H9 (cell line): Measurements from ENCODE around the gene KRTAP13-1. TPM values are rescaled to one million over a fixed set of nuclear protein-coding genes. Genes with fewer than 3 reads are reported as not detected.

ENCODE experiments used
- DNase-seq: peaks from one replicate; pipeline ENCODE4 v3.0.0-alpha.2; 2017
- H2AFZ ChIP-seq: one replicate; pipeline ENCODE4 v1.6.1; 2013; ENCODE audit warnings: mild to moderate bottlenecking, low read length, control low read depth, moderate library complexity
- H2AK5ac ChIP-seq: 2 replicates; pipeline ENCODE4 v1.6.1; 2013; ENCODE audit warnings: low read length, control low read depth, mixed read lengths; ENCODE audit not compliant: insufficient read length
- H2BK120ac ChIP-seq: one replicate; pipeline ENCODE4 v1.6.1; 2013; ENCODE audit warnings: low read depth, mild to moderate bottlenecking, low read length, control low read depth, inconsistent platforms; ENCODE audit not compliant: poor library complexity, severe bottlenecking
- H2BK12ac ChIP-seq: 2 replicates; pipeline ENCODE4 v1.6.1; 2013; ENCODE audit warnings: low read length, control low read depth, mixed read lengths, low read depth; ENCODE audit not compliant: insufficient read length
- H2BK15ac ChIP-seq: 2 replicates; pipeline ENCODE4 v1.6.1; 2013; ENCODE audit warnings: low read depth, low read length, control low read depth
- H2BK20ac ChIP-seq: one replicate; pipeline ENCODE4 v1.6.1; 2013; ENCODE audit warnings: low read depth, mild to moderate bottlenecking, low read length, control low read depth, inconsistent platforms; ENCODE audit not compliant: poor library complexity, severe bottlenecking
- H2BK5ac ChIP-seq: 2 replicates; pipeline ENCODE4 v1.6.1; 2013; ENCODE audit warnings: low read length, control low read depth, mixed read lengths; ENCODE audit not compliant: insufficient read length
- H3K14ac ChIP-seq: 2 replicates; pipeline ENCODE4 v1.6.1; 2013; ENCODE audit warnings: low read length, control low read depth; ENCODE audit not compliant: insufficient read depth
- H3K18ac ChIP-seq: 2 replicates; pipeline ENCODE4 v1.6.1; 2013; ENCODE audit warnings: low read depth, mild to moderate bottlenecking, mixed read lengths, low read length, control low read depth; ENCODE audit not compliant: insufficient read length
- H3K23ac ChIP-seq: 2 replicates; pipeline ENCODE4 v1.6.1; 2013; ENCODE audit warnings: low read length, control low read depth, mixed read lengths, low read depth; ENCODE audit not compliant: insufficient read length
- H3K23me2 ChIP-seq: 2 replicates; pipeline ENCODE4 v1.6.1; 2013; ENCODE audit warnings: low read depth, mild to moderate bottlenecking, mixed read lengths, low read length, control low read depth; ENCODE audit not compliant: insufficient read length, poor library complexity, severe bottlenecking
- H3K27ac ChIP-seq: 2 replicates; pipeline ENCODE4 v1.5.1; 2013; ENCODE audit warnings: low read length, control low read depth, mixed read lengths, low read depth; ENCODE audit not compliant: insufficient read length
- H3K27me3 ChIP-seq: 2 replicates; pipeline ENCODE4 v1.6.1; 2013; ENCODE audit warnings: low read length, control low read depth, inconsistent platforms; ENCODE audit not compliant: insufficient read depth
- H3K4ac ChIP-seq: 2 replicates; pipeline ENCODE4 v1.6.1; 2013; ENCODE audit warnings: low read depth, mild to moderate bottlenecking, control low read depth, inconsistent platforms, low read length, moderate library complexity
- H3K4me1 ChIP-seq: 2 replicates; pipeline ENCODE4 v1.6.1; 2013; ENCODE audit warnings: low read length, control low read depth, inconsistent platforms; ENCODE audit not compliant: insufficient read depth
- H3K4me2 ChIP-seq: 2 replicates; pipeline ENCODE4 v1.6.1; 2013; ENCODE audit warnings: low read length, control low read depth, mixed read lengths; ENCODE audit not compliant: insufficient read length, insufficient read depth
- H3K56ac ChIP-seq: 2 replicates; pipeline ENCODE4 v1.6.1; 2013; ENCODE audit warnings: low read depth, mild to moderate bottlenecking, mixed read lengths, low read length, control low read depth; ENCODE audit not compliant: insufficient read length
- H3K79me1 ChIP-seq: 2 replicates; pipeline ENCODE4 v1.6.1; 2013; ENCODE audit warnings: low read depth, mild to moderate bottlenecking, moderate library complexity, low read length, control low read depth, inconsistent platforms; ENCODE audit not compliant: insufficient read depth, poor library complexity, severe bottlenecking
- H3K79me2 ChIP-seq: 2 replicates; pipeline ENCODE4 v1.6.1; 2013; ENCODE audit warnings: low read length, control low read depth, inconsistent platforms; ENCODE audit not compliant: insufficient read depth
- H3K9ac ChIP-seq: 2 replicates; pipeline ENCODE4 v1.6.1; 2013; ENCODE audit warnings: low read length, control low read depth, mixed read lengths; ENCODE audit not compliant: insufficient read length; ENCODE audit errors: extremely low read depth
- H3K9me3 ChIP-seq: one replicate; pipeline ENCODE4 v1.6.1; 2013; ENCODE audit warnings: low read depth, low read length, inconsistent platforms; ENCODE audit not compliant: control insufficient read depth
- H3T11ph ChIP-seq: one replicate; pipeline ENCODE4 v1.6.1; 2013; ENCODE audit warnings: mild to moderate bottlenecking, low read length, control low read depth, inconsistent platforms
- H4K20me1 ChIP-seq: one replicate; pipeline ENCODE4 v1.6.1; 2013; ENCODE audit not compliant: control insufficient read depth, insufficient read length, insufficient read depth
- H4K5ac ChIP-seq: 2 replicates; pipeline ENCODE4 v1.6.1; 2013; ENCODE audit warnings: low read depth, mild to moderate bottlenecking, mixed read lengths, low read length, control low read depth; ENCODE audit not compliant: insufficient read length
- H4K8ac ChIP-seq: replicated peaks from 2 replicates; pipeline ENCODE4 v1.6.1; 2013; ENCODE audit warnings: low read length, control low read depth, mixed read lengths, low read depth; ENCODE audit not compliant: insufficient read length
- H4K91ac ChIP-seq: 2 replicates; pipeline ENCODE4 v1.6.1; 2013; ENCODE audit warnings: low read depth, mild to moderate bottlenecking, moderate library complexity, mixed read lengths, low read length, control low read depth; ENCODE audit not compliant: insufficient read length
- H3K27ac Mint-ChIP-seq, 3 experiments: 2 replicates in 2 of 3; 3 replicates in 1 of 3; pipeline ENCODE4 v1.8.0; 2020 to 2021; ENCODE audit warnings: mixed read lengths in 3 of 3, mild to moderate bottlenecking in 1 of 3, moderate library complexity in 1 of 3
- H3K27me3 Mint-ChIP-seq: 2 replicates; pipeline ENCODE4 v1.8.0; 2021; ENCODE audit warnings: low read depth, mild to moderate bottlenecking, moderate library complexity, mixed read lengths
- H3K36me3 Mint-ChIP-seq, 3 experiments: 2 replicates in 2 of 3; 3 replicates in 1 of 3; pipeline ENCODE4 v1.8.0; 2020 to 2021; ENCODE audit warnings: low read depth in 3 of 3, mixed read lengths in 3 of 3; ENCODE audit not compliant: insufficient read depth in 1 of 3
- H3K4me1 Mint-ChIP-seq, 2 experiments: 2 replicates each; pipeline ENCODE4 v1.8.0; 2020; ENCODE audit warnings: mixed read lengths in 2 of 2
- H3K4me3 Mint-ChIP-seq, 2 experiments: 2 replicates in 1 of 2; 3 replicates in 1 of 2; pipeline ENCODE4 v1.8.0; 2020 to 2021; ENCODE audit warnings: mild to moderate bottlenecking in 2 of 2, mixed read lengths in 2 of 2, moderate library complexity in 1 of 2
- H3K9me3 Mint-ChIP-seq, 2 experiments: 2 replicates in 1 of 2; 3 replicates in 1 of 2; pipeline ENCODE4 v1.8.0; 2020; ENCODE audit warnings: mild to moderate bottlenecking in 2 of 2, mixed read lengths in 2 of 2, moderate library complexity in 1 of 2
- CTCF ChIP-seq: fragments of 200-600 bp; sonication (generic); conservative IDR thresholded peaks from 3 replicates; pipeline ENCODE4 v1.8.0; 2021; ENCODE audit warnings: antibody characterized with exemption, mild to moderate bottlenecking
- WGBS: extraction: QIAGEN DNeasy Blood & Tissue Kit; methylation state at CpG from one replicate; pipeline ENCODE4 v1.1.7; 2013; ENCODE audit warnings: missing lambda C conversion rate, low lambda C conversion rate, mixed read lengths; ENCODE audit not compliant: insufficient read length; ENCODE audit errors: extremely low coverage; 5-methylcytosine and 5-hydroxymethylcytosine counted together
- long read RNA-seq: library from polyadenylated mRNA; unstranded; transcript quantifications from one replicate; pipeline ENCODE4 v2.0.0, GENCODE V29; 2020
- total RNA-seq: library from RNA; stranded (reverse); gene quantifications from 2 replicates; pipeline ENCODE4 v1.2.1, GENCODE V29; 2021

Gene KRTAP13-1, protein sequence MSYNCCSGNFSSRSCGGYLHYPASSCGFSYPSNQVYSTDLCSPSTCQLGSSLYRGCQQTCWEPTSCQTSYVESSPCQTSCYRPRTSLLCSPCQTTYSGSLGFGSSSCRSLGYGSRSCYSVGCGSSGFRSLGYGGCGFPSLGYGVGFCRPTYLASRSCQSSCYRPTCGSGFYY
- not detected in 2 replicates for total RNA-seq
- long read RNA-seq, result 0 reads

GRCh38 chr21:30395731-30396130 lies at the start of gene KRTAP13-1:
TSS of gene KRTAP13-1 (plus strand) at chr21:30396031. CDS start at chr21:30396087, 56 bp downstream.
- no peaks in the 10 kb centered on the region for H3K27me3 ChIP-seq
- no peak within 1 kb of the TSS for H3K9ac ChIP-seq
- H3K23ac ChIP-seq, result no peak within 1 kb of the TSS
- no peak within 1 kb of the TSS for H2AFZ ChIP-seq
- no peak within 1 kb of the TSS for H3K4me3 Mint-ChIP-seq
- H3K56ac ChIP-seq, result no peak within 1 kb of the TSS
- no peak within 1 kb of the TSS for H3T11ph ChIP-seq
- TF ChIP-seq CTCF, result no peak
- H4K20me1 ChIP-seq, result no peaks in the 10 kb centered on the region
- no peaks in the 10 kb centered on the region for H3K27me3 Mint-ChIP-seq
- H3K14ac ChIP-seq, result no peak within 1 kb of the TSS
- H2AK5ac ChIP-seq, result no peak within 1 kb of the TSS
- H2BK5ac ChIP-seq, result no peak within 1 kb of the TSS
- H3K79me1 ChIP-seq, result no peaks in the 10 kb centered on the region
- H3K79me2 ChIP-seq, result no peaks in the 10 kb centered on the region
- H3K27ac ChIP-seq, result no peak within 1 kb of the TSS
- H2BK20ac ChIP-seq, result no peak within 1 kb of the TSS
- H3K18ac ChIP-seq, result no peak within 1 kb of the TSS
- H4K8ac ChIP-seq, result no peak within 1 kb of the TSS
- H2BK15ac ChIP-seq, result no peak within 1 kb of the TSS
- H3K9me3 ChIP-seq, result no peaks in the 10 kb centered on the region
- no peak within 1 kb of the TSS for H3K27ac Mint-ChIP-seq
- DNase-seq, result no peak
- no peak within 1 kb of the TSS for H4K5ac ChIP-seq
- no peak within 1 kb of the TSS for H3K4ac ChIP-seq
- H2BK120ac ChIP-seq, result no peak within 1 kb of the TSS
- no peak within 1 kb of the TSS for H2BK12ac ChIP-seq
- no peaks in the 10 kb centered on the region; a peak in 1 of 7 replicates for H3K36me3 Mint-ChIP-seq
- no peaks in the 10 kb centered on the region for H3K4me1 ChIP-seq
- WGBS, result no CpG with 5 or more reads among the region's 4 CpGs
- H3K4me2 ChIP-seq, result no peak within 1 kb of the TSS
- no peaks in the 10 kb centered on the region for H3K4me1 Mint-ChIP-seq
- no peak within 1 kb of the TSS for H4K91ac ChIP-seq
- no peaks in the 10 kb centered on the region for H3K23me2 ChIP-seq
- peaks cover 3 to 4% of the 10 kb centered on the region in 2 experiments; a peak in 3 of 5 replicates for H3K9me3 Mint-ChIP-seq
